C4-2B (cell line): Measurements from ENCODE around the gene MYL2.

Experiments used
- H3K27ac ChIP-seq: fragments of 450-650 bp; 2 replicates; pipeline ENCODE4 v1.5.1; 2017
- ZFX ChIP-seq: fragments of 450-650 bp; IDR thresholded peaks from 2 replicates; pipeline ENCODE4 v1.6.1; 2017
- TF ChIP-seq, protein P1 (sequence below): fragments of 450-650 bp; conservative IDR thresholded peaks from 2 replicates; pipeline ENCODE4 v1.5.1; 2017; ENCODE audit warnings: mild to moderate bottlenecking

The MYL2 gene

GRCh38 chr12:110872100-110872499, 48.3 kb downstream of the MYL2 start:
- no peak overlapping the region for H3K27ac ChIP-seq
- TF ChIP-seq ZFX = no peak
- TF ChIP-seq, protein P1, sequence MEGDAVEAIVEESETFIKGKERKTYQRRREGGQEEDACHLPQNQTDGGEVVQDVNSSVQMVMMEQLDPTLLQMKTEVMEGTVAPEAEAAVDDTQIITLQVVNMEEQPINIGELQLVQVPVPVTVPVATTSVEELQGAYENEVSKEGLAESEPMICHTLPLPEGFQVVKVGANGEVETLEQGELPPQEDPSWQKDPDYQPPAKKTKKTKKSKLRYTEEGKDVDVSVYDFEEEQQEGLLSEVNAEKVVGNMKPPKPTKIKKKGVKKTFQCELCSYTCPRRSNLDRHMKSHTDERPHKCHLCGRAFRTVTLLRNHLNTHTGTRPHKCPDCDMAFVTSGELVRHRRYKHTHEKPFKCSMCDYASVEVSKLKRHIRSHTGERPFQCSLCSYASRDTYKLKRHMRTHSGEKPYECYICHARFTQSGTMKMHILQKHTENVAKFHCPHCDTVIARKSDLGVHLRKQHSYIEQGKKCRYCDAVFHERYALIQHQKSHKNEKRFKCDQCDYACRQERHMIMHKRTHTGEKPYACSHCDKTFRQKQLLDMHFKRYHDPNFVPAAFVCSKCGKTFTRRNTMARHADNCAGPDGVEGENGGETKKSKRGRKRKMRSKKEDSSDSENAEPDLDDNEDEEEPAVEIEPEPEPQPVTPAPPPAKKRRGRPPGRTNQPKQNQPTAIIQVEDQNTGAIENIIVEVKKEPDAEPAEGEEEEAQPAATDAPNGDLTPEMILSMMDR = no peak

- no peak overlapping the region for H3K27ac ChIP-seq
- TF ChIP-seq ZFX = no peak
- TF ChIP-seq, protein P1 = no peak
Observed at GRCh38 chr12:110869803-110870202, 50.6 kb downstream of the MYL2 start.

DNA sequence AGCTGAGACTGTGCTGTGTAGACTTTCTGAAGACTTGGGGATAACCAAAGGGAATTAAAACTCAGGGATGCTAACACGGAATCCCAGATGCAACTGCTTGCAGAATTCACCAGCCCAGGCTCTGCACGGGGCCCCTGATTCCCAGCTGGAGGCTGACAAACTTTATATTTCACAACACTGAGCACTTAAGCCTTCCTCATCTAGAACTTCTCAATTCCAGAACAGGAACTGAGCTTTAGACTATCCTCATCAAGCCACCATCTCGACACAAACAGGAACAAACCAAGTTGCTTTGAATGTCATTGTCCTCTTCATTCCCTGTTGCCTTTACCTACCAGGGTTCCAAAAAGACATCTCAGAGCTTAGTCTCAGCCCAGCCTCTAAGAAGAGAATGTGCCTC, 51.4 kb downstream of the MYL2 start:
- TF ChIP-seq, protein P1 = no peak
- TF ChIP-seq ZFX = no peak
- no peak overlapping the region for H3K27ac ChIP-seq

DNA sequence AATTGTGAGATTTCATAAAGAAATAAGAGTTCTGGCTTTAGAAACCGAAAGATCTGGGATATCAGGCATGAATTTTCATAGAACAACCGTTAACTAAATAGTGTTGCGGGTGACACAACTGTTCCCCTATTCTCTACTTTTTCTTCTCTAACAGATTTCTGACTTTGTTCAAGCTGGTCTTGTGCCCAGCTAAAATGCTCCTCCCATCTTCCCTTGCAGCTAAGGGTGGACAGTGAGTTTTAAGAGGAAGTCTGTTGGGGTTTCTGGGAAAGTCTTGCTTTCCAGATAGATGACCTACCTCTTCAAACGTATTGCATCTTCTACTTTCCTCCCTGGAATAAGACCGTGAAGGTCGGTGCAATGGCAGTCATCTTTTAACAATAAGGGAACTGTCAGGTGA, 54.9 kb downstream of the MYL2 start:
- TF ChIP-seq, protein P1 = no peak
- no peak for TF ChIP-seq ZFX
- H3K27ac ChIP-seq = no peak overlapping the region

GRCh38 chr12:110863161-110863560, 57.2 kb downstream of the MYL2 start:
- TF ChIP-seq, protein P1 = no peak
- no peak for TF ChIP-seq ZFX
- no peak overlapping the region for H3K27ac ChIP-seq

- no peak overlapping the region for H3K27ac ChIP-seq
- no peak for TF ChIP-seq ZFX
- TF ChIP-seq, protein P1 = no peak
Observed at GRCh38 chr12:110862329-110862728, 58.0 kb downstream of the MYL2 start.

DNA sequence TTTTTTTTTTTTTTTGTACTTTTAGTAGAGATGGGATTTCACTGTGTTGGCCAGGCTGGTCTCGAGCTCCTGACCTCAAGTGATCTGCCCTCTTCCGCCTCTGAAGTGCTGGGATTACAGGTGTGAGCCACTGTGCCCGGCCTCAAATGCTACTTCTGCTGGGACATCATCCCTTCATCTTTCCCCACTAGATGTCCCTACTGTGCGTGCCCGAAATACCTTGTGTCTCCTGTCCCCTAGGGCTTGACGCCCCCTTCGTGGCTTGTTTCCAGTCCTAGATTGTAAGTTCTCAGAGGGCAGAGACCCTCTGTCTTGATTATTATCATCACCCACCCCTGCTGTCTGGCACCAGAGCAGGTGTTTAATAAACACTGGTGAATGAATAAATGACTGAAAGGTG, 58.6 kb downstream of the MYL2 start:
- no peak overlapping the region for H3K27ac ChIP-seq
- TF ChIP-seq, protein P1 = peak; percentile 25
- no peak for TF ChIP-seq ZFX
